DND-41 (cell line): ENCODE data around the gene SHANK3.

ENCODE experiments used
- CTCF ChIP-seq: IDR thresholded peaks from 2 replicates; pipeline ENCODE4 v1.5.1; 2012; ENCODE audit warnings: borderline replicate concordance, low read length, moderate library complexity, mild to moderate bottlenecking; ENCODE audit not compliant: poor library complexity, severe bottlenecking; ENCODE audit errors: extremely low read depth
- EZH2 ChIP-seq: IDR thresholded peaks from 3 replicates; pipeline ENCODE4 v1.6.1; 2012; ENCODE audit warnings: borderline replicate concordance, low read depth, mild to moderate bottlenecking, moderate library complexity, low read length, inconsistent platforms; ENCODE audit not compliant: severe bottlenecking

- no peak for TF ChIP-seq CTCF
- TF ChIP-seq EZH2, result no peak
Measured at GRCh38 chr22:50670513-50670912, 2.1 kb upstream of the SHANK3 start.
